Measurements from ENCODE around the gene IQCF6. TPM values are rescaled to one million over a fixed set of nuclear protein-coding genes. Genes with fewer than 3 reads are reported as not detected.
A peak's percentile ranks its signal among the peaks of the same experiment; 100 is the strongest.
"Not testable (repeated sequence)": the region's sequence is repeated elsewhere in the genome, so short reads cannot be mapped to it uniquely, and the experiment has no call there.

Gene IQCF6
- total RNA-seq: not detected
- long read RNA-seq: 0 reads

DNA sequence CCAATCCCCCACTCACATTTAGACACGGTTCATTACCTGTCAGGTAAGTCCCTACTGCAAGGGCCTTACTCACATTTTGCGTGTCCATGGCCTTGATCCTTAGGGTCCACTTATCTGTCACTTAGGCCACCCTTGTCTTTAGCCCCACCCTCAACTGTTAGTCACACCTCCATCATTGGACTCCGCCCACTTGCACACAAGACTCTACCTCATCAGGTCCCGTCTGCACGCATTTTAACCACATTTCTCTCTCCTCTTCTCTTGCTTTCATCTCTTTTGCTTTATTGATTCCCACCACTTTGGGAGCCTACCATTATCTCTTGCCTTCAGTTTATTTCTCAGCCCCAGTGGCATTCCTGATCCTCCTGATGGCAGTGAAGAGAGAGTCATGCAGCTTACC lies at the start of gene IQCF6:
IQCF6 (minus strand) TSS at position 101 of the 400 bp plus-strand sequence; CDS start at position 88, 13 bp downstream.
- ATAC-seq: no peak
- DNase-seq: no peak
- intact Hi-C loops (cut with DNase I): no loop called here

DNA sequence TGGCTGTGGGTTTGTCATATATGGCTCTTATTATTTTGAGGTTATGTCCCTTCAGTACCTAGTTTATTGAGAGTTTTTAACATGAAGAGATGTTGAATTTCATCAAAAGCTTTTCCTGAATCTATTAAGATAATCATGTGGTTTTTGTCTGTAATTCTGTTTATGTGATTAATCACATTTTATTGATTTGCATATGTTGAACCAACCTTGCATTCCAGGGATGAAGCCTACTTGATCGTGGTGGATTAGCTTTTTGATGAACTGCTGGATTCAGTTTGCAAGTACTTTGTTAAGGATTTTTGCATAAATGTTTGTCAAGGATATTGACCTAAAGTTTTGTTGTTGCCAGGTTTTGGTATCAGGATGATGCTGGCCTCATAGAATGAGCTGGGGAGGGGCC lies 49.3 kb upstream of the IQCF6 start:
- DNase-seq (no peak), ATAC-seq (no peak)
- intact Hi-C loops (cut with DNase I): no loop called here

DNA sequence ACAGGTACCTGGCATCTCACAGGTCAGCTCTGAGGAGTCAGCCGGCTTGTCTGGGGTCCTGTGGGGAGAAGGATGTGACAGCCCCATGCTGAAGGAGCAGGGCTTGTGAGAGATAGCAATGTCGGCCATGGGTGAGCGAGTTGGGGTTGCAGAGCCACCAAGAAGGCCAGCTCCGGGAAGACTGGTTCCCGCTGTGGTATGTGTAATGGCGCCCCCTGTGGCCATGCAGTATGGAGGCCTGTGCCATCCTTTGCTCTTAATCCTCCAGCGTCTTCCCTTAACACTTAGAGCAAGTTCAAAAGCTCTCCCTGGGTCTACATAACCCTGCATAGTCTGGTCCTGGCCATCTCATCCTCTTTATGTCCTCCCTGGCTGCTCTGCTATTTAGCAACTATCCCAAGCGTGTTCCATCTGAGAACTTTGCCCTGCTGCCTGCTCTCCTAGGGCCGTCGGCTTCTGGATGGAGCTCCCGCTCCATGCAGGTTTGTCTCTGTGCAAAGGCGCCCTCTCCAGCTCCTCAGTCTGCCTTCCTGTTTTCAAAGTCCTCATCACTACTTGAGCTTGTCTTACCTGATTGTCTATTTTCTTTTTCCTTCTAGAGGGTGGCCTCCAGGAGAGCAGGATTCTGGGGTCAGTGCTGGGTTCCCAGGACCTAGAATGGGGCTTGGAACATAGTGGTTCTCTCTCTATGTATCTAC lies 40.8 kb upstream of the IQCF6 start:
- ATAC-seq: no peak
- DNase-seq: no peak
- intact Hi-C loops (cut with DNase I): no loop called here

DNA sequence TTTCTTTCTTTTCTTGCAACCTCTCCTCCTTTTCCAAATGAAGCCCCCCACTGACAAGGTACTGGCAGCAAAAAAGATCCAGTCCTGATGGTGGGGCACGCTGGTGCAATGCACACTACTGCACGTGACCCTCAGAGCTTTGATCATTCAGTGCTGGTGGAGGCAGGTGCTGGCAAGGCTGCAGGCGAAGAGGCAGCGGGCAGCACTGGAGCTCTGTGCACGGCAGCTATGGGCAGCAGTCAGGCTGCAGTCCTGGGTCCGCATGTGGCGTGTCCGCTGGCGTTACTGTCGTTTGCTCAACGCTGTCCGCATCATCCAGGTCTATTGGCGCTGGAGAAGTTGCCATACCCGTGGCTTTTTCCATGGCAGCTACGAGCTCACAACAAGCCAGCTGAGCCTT lies 40.1 kb upstream of the IQCF6 start:
- ATAC-seq: no peak
- intact Hi-C loops (cut with DNase I): no loop called here
- DNase-seq: no peak

DNA sequence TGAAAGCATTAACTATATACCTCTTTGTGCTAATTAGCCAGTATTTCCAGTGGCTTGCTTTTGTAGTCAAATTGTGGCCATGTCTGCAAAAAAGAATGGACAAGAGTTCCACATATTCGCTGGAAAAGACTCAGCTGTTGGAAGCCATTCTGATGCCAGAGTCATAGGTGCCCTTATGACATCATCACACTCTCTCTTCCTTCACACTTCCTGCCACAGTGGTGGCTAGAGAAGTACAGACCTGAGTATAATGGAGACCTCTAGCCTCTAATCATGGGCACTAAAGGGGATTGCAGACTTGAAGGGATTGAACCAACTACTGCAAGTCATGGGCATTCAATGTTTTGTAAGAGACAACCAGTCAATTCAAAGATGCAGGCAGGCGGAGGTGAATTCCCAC lies 38.3 kb upstream of the IQCF6 start:
- DNase-seq (no peak), ATAC-seq (no peak)
- intact Hi-C loops (cut with DNase I): no loop called here

DNA sequence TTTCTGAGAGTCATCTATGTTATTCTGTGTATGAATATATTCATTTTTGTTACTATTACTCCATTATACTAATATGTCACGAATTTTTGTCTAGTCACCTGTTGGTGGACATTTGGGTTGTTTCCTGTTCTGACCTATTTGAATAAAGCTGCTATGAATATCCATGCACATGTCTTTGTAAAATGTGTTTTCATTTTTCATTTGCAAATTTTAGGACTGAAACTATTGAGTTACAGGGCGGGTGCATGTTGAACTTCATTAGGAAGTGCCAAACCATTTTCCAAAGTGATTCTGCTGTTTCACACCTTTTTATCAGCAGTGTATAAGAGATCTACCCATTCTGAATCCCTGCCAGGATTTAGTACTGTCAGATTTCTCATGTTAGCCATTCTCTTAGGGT lies 37.7 kb upstream of the IQCF6 start:
- ATAC-seq (no peak), DNase-seq (no peak)
- intact Hi-C loops (cut with DNase I): no loop called here

DNA sequence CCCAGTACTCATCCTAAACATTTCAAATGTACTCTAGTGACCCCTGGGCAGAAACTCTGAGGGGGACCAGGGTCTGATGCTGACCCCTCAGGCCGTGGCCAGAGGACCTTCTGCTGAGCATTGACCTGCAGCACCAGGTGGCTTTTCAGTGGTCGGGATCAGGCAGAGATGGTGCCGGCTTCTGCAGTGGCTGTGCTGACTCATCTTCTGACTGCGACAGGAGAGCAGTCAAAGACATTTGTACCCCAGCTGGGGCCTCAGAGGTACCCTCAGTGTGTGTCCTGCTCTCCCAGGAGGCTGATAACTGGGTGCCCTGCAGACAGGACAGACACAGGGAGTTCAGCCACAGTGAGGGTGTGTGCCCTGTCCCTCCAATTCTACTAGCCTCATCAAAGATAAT lies 36.6 kb upstream of the IQCF6 start:
- ATAC-seq (no peak), DNase-seq (no peak)
- intact Hi-C loops (cut with DNase I): no loop called here

DNA sequence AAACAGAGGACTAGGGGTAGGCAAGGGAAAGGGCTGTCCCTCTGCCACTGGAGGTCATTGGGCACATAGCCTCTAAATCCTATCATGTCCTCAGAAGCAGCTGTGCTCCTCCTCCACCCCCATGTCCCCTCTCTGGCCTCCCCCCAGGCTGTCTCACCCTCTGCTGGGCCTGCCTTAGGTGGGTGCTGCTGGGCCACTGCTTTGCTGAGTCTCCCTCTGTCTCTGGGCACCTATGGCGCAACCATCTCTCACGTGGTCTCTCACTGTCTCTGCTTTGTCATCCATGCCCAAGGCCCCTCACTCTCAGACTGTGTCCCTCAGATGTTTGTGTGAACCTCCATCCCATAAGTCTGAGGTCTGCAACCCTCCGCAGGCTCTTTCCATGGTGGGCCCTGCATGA lies 35.0 kb upstream of the IQCF6 start:
- intact Hi-C loops (cut with DNase I): no loop called here
- no peak for DNase-seq
- ATAC-seq: peak in 1 of 2 donors; percentile 8

DNA sequence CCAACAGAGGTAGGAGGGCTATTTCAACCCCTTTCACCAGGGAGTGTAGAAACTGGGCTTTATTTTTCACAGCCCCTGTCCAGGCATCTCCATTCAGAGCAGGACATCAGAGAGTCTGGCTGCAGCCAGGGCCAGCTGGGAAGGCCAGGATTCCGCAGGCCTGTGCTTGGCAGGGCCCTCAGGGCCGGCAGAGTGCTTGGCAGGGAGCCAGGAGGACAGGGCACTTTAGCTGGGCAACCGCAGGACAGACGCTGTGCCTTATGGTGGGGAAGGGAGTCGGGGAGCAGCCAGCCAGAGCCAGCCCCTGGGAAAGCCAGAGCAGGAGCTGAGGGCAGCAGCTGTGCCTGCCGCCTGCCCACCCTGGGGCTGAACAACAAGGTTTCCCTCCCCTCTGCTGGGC lies 34.5 kb upstream of the IQCF6 start:
- intact Hi-C loops (cut with DNase I): no loop called here
- peak; percentile 58 for DNase-seq
- ATAC-seq: peak; percentile 83

DNA sequence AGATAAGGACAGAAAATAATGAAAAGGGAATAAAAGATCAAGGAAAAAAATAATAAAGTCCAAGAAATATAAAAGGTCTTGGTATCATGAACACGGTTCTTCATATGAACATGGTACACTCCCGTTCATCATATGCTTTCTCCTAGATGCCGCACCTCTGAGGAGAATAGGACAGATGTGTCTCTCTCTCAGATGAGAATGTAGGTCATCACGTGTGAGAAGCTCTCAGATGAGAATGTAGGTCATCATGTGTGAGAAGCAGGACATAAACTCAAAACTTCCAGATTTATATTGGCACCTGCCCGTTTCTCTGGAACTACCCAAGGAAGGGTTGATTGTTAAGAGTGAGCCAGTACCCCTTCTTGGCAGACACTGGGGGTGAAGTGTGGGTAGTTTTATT lies 29.9 kb upstream of the IQCF6 start:
- ATAC-seq: no peak

DNA sequence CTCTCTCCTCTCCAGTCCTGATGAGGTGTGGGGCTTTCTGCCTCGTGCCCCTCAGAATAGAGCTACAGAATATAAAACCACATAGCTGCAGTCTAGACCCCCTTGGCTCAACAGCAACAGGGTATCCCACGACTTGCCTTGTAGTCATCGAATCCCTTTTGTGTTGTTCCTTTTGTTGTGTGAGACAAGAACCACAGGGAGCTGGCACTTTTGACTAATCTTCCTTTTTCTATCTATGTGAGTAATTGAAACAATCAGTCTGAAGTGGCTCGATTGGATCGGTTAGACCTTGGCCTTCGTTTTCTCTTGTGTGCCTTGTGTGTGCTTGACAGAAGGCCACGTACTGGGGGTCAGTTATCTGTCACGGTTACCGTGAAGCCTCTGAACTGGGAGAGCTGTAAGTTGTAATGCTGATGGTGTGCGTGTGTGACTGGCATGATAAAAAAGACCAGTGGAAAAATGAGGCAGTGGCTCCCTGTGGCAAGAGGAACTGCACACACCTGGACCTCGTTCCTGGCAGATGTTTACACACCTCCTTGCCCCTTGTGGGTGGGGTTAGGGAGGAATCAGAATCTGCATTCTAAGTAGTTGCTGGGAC lies 23.2 kb upstream of the IQCF6 start:
- intact Hi-C loops (cut with DNase I): loop anchor here in 1 of 2 donors (10.0 kb wide), 2 partner anchors 87 to 297 kb away; partner anchors contain the start of gene DCAF1
- DNase-seq (no peak), ATAC-seq (no peak)

More for the DNA sequence above, 29.9 kb upstream of the IQCF6 start:
- intact Hi-C loops (cut with DNase I): loop anchor here in 1 of 2 donors (10.0 kb wide), 2 partner anchors 94 to 304 kb away; partner anchors contain the start of gene DCAF1
- no peak for DNase-seq

DNA sequence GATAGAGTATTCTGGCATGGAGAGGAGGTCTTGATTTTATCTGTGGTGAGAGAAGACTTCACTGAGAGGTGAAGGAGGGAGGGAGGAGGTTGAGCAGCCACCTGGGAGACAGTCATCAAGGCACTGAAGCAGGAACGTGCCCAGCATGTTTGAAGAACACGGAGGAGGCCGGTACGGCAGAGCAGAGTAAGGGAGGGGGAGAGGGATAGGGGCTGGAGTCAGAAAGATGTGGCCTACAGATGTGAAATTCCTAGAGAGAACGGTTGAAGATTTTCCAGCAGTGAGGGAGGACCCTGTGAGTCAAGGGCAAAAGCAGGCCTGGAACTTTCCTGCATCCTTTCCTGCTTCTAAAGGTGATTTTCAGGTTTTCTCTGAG lies 21.7 kb upstream of the IQCF6 start:
- DNase-seq (no peak), ATAC-seq (no peak)
- intact Hi-C loops (cut with DNase I): loop anchor here (2.0 to 10.0 kb wide), 3 partner anchors 86 to 298 kb away; partner anchors contain the start of gene DCAF1 (in 1 of the 2)

DNA sequence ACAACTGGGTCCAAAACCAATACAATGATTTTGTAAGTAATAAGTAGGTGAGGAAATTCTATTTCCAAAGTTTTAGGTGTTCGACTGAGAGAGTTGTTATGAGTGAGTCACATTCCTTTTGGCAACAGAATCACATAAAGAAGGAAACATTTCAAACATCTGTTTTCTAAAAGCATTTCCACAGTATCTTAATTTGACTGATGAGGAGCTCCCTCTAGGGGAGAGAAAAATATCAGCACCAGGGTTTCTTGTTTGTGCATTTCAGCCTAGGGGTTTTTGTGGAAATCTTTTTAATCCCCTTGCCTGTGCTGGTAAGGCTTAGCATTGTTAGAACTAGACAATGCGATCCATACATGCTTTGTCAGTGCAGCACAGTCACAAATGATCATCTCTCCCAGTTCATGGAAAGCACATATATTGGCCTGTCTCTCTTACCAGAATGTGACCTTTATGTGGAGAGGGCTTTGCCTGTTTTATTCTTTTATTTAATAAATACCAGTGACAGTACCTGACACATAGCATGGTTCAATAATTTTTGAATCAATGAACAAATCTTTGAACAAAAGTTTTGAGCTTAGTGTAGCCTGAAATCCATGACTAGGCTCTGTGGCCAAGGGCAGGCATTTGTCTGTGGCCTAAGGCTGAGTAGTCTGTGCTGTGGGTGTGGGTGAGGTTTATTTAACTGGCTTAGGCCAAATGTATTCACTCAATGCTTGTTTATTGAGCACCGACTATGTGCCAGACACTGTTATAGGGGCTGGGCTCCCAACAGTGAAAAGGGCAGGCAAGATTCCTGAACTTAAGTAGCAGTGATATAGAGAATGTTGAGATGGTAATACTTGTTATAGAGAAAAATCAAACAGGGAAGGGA lies 21.1 kb upstream of the IQCF6 start:
- no peak for DNase-seq
- intact Hi-C loops (cut with DNase I): loop anchor here (2.0 to 10.0 kb wide), 3 partner anchors 85 to 297 kb away; partner anchors contain the start of gene DCAF1 (in 1 of the 2)
- peak; percentile 71 to 75 for ATAC-seq

DNA sequence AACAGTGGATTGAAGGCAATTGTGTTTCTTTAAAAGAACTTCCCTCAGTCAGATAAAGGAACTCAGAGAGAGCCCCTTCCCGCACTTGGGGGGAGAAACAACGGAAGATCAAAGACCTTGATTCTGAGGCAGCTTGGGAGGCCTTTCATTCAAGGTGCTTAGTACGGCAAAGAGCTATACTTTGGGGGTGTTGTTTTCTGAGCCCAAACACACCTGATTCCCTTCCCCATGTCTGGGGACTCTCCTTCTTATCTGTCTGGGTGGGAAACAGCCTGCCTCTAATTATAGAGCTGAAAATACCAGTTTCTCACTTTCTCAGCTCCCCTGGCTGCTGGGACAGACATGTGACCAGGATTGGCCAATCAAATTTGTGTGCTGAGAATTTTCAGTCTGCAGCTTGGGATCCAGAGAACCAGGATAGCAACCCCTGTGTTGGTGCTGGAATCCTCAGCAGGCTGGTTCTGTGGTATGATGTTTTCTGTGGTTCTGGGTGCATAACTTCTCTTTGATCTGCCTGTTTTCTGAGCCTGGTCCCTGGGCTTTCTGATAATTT lies 19.4 kb upstream of the IQCF6 start:
- ATAC-seq (no peak), DNase-seq (no peak)
- intact Hi-C loops (cut with DNase I): no loop called here

DNA sequence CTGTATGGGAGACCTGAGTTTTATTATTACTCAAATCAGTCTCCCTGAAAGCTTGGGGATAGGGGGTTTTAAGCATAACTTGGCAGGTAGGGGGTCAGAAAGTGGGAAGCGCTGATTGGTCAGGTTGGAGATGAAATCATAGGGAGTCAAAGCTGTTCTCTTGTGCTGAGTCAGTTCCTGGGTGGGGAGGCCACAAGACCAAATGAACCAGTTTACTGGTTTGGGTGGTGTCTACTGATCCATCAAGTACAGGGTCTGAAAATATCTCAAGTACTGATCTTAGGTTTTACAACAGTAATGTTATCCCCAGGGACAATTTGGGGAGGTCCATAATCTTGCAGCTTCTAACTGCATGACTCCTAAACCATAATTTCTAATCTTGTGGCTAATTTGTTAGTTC lies 17.8 kb upstream of the IQCF6 start:
- no peak for DNase-seq
- ATAC-seq: no peak
- intact Hi-C loops (cut with DNase I): no loop called here

DNA sequence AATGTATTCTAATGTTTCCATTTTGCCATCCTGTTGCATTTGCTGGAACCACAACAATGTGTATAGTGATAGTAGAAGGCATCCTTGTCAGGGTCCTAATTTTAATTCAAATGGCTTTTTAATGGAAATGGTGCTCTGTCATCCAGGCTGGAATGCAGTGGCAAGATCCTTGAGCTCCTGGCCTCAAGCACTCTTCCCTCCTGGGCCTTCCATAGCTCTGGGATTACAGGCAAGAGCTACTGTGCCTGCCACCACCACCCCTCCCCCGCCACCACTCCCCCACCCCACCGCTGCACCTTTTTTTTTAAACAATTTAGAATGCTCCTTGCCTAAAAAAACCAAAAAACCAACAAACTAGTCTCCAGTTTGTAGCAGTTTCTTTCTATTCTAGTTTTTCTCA lies 15.2 kb upstream of the IQCF6 start:
- no peak for ATAC-seq
- intact Hi-C loops (cut with DNase I): no loop called here
- DNase-seq: no peak

DNA sequence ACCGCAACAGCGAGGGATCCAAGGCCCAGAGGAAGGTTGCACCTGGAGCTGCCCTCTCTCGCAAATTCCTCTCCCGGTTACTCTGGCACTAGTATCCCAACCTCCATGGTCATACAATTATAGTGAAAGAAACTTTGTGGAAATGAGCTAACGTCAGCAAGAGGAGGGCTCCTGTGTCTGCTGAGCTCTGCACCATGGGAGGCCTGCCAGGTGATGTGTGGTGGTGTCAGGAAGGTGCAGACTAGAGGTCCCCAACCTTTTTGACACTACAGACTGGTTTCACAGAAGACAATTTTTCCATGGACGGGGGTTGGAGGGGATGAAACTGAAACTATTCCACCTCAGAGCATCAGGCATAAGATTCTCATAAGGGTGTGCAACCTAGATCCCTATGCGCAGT lies 13.2 kb upstream of the IQCF6 start:
- ATAC-seq (no peak), DNase-seq (no peak)
- intact Hi-C loops (cut with DNase I): no loop called here

DNA sequence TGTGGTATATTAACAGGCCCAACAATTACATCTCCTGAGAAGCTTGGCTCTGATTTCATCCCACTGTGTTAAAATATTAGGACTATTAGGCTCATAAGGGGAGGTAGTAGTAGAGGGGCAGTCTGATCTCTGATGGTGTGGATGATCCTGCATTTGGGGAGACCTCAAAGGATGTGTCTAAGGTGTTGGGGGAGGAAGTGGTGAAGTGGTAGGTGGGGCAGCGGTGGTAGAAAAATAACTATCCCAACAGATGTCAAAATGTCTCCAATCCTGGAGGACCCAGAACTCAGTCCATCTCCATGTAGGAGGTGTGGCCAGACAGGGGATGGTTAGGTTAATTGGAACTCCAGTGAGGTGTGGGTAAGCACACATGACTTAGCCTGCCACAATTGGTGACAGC lies 10.4 kb upstream of the IQCF6 start:
- no peak for DNase-seq
- intact Hi-C loops (cut with DNase I): no loop called here
- ATAC-seq: no peak

DNA sequence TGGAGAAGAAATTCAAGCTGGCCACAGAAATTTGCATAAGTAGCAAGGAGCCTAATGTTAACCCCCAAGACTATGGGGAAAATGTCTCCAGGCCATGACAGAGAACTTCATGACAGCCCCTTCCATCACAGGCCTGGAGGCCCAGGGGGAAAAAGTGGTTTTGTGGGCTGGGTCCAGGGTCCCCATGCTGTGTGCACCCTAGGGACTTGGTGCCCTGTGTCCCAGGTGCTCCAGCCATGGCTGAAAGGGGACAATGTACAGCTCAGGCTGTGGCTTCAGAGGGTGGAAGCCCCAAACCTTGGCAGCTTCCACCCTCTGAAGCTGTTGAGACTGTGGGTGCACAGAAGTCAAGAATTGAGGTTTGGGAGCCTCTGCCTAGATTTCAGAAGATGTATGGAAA lies 8.5 kb upstream of the IQCF6 start:
- intact Hi-C loops (cut with DNase I); ATAC-seq; DNase-seq: not testable (repeated sequence)

DNA sequence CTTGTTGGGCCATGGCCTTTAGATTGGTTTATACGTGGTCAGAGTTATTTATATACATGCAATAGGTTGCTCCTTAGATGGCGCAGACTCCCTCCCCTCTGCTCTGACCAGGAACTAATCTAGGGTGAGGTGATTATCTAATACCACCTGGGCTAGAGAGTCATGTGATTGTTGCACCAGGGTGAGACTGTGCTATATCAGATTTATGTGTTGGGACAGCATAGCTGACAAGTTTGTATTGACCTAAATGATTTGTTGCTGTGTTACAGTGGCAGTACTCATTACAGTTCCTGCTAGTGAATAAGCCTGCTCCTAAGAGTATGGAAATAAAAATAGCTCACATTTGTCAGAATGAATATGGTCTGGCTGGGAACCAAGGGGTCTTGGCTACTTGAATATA lies 7.2 kb upstream of the IQCF6 start:
- no peak for ATAC-seq
- intact Hi-C loops (cut with DNase I): no loop called here
- DNase-seq: no peak

Data from left cardiac atrium (tissue), 4 donors.